Stimulated activated CD4-positive, alpha-beta T cell treated with anti-CD3 and anti-CD28 coated beads, TNF-alpha, amount 100 ng/mL, for 48 hours (primary cell): ENCODE data around the gene GOLGA1.
"Not testable (repeated sequence)": the region's sequence is repeated elsewhere in the genome, so short reads cannot be mapped to it uniquely, and the experiment has no call there.

ENCODE experiments used
- DNase-seq, 3 donors: peaks; one replicate each; pipeline ENCODE4 v3.0.0-alpha.2; 2020; ENCODE audit warnings: low read depth in 3 of 3

Gene GOLGA1

DNA sequence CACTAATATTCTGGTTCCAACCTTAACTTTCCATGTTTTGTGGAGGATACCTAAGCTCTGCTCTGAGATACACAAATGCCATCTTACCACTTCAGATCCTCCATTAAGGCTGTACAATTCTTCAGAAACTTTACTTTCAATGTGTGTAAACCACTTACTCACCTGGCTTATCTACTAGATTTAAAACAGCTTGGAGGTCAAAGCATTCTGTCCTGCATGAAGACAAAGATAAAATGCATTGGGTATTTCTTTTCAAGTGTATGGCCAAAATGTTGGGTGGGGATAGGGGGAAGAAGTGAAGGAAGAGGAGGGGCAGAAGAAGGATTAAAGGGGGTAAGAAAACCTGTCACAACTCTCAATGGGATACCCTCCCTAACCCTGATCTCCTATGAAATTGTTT is 939 bp downstream of the GOLGA1 start:
- DNase-seq = no peak

DNA sequence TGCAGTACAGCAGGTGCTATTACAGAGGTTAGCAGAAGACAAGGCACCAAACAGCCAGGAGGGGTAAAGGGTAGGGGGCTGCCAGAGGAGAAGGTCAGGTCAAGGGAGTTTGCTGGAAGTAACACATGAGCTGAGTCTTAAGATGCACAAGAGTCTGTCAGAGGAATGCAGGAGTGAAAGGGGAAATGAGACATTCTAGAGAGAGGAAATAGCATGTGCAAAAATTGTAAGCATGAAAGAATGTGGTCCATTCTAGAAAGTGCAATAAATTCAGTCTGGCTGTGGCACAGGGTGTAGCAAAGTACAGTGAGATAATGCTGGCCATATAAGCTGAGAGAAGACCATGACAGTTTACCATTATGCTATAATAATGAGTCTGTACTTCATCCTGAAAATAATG is 6.6 kb downstream of the GOLGA1 start:
- no peak for DNase-seq

DNA sequence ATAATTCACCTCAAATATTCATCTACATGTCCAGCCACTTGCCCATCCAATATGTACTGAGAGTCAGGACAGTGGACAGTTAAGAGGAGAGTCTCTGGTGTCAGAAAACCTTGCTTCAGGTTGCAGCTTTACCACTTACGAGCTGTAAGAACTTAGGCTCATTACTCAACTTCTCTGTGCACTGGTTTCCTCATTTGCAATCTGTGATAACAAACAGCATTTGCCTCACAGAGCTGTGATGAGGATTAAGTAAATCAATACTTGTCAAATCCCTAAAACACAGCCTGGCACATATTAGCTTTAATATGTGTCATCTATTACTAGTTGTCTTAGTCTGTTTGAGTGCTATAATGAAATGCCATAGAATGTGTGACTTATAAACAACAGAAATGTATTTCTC is 8.6 kb downstream of the GOLGA1 start:
- DNase-seq = no peak

DNA sequence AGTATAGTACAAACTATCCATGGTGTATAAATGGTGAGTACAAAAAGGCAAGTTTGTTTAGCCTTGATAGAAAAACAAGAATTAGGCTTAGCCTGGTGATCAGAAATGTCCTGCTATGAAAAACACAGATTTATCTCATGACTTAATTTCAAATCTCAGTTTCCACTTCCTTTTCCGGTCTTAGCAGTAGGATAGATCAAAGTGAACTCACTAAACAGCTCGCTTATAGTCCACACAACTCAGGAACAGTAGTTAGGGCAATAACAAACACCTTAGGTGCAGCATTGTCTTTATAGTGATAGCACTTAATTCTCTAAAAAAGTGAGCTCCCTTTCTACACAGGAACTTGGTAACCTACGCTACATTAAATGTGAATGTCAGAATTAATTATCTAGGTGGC is 11.4 kb downstream of the GOLGA1 start:
- DNase-seq = no peak

DNA sequence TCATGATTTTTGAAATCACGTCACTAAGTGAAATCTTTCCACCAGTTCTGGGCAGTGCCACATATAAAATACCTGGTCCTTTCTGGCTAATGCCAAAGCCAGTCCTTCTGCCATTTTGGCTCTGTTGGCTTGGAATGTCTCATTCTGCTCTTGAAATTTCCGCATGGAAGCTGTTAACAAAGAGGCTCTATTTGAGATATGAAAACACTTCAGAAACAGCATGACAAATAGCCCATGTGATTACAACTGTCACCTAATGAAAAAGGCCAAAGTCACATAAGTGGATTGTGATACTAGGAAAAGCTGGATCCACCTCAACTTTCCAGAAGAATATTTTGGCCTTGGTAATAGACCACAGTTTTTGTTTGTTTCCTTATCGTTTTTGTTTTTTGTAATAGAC is 12.8 kb downstream of the GOLGA1 start:
- DNase-seq = no peak

DNA sequence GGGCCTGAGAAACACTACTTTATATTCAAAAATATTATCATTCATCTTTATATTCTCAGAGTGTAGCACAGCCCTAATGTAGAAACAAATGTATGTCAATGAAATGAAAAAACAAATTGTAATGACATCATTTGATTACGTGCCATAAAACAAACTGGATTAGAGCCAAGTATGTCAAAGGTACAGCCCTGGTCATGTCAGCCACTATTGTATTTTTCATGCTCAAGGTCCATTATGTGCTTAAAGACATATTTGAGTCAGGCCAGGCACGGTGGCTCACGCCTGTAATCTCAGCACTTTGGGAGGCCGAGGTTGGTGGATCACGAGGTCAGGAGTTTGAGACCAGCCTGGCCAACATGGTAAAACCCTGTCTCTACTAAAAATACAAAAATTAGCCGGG is 20.5 kb downstream of the GOLGA1 start:
- DNase-seq = not testable (repeated sequence)

DNA sequence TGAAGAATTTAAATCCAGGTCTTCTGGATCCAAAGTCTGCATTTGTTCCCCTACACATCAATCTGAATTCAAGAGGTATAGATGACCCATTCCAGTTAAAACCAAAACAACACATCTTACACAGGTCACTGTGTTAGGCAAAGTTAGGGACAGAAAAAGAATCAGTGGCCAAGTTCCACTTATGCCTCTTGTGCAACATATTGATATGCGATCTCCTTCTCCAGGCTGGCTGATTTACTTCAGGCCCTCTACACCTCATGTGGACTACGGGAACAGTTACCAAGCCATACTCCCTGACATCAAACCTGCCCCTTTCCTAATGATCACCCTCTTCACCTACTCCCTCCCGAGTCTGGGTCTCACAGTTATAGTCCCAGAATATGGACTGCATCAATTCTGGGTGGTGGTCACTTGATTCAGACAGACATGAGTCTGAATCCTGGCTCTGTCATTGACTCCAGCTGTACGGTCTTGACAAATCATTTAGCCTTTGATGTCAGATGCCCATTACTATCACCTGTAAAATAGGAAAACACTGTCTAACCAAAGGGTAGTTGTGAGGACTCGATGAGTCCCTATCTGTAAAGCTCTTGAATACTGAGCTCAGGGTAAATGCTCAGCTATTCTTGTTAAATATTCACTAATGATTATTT is 26.0 kb downstream of the GOLGA1 start:
- DNase-seq = no peak

DNA sequence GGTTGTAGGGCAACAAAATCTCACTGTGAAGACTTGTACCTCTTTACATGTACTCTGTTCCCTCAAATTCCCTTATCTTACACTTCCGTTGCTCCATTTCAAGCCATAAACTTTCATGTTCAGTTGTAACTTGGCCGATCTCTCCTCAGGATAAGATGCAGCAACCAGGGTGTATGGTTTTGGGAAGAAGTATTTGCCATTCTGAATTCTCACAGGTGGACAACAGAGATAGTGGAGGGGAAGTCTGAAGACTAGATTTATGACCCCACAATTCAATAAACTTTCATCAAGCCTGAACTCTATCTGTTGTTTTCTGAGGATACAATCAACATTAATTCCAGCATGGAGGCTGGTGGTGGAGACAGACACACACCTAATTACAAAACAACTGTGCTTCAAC is 27.5 kb downstream of the GOLGA1 start:
- DNase-seq = no peak

DNA sequence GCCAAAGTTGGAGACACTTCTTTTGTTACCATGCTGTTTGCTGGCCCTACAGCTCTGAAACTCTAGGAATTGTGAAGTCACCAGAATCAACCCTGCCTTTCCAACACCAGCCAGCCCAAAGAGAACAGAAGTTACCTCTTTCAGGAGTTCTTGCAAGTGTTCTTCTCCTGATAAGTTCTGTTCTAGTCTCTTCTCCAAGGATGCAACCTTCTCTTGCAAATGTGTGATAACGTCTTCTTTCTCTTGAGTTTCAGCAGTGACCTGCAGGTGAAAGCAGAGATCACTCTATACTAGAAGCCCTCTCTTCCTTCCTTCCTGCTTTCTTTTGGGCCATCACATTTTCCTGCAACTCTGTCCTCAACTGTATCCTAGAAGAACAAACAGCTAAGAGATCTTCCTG is 29.1 kb downstream of the GOLGA1 start:
- DNase-seq = no peak

DNA sequence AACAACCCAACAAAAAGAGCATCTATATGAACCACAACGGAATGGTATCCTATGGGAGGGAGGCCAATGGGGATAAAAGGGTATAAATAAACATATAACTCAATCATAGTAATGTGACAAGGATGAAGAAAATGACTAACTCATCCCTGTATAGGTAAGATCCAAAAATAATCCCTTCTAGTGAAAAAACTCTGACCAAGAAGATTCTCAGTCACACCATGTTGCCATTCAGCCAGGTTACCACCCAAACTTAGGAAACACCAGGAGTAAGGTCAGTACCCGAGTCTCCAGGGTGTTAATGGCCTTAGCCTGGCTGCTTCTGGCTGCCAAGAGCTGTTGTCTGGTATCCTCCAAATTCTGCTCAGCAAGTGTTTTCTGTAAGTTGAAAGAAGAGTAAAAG is 32.8 kb downstream of the GOLGA1 start:
- no peak for DNase-seq

DNA sequence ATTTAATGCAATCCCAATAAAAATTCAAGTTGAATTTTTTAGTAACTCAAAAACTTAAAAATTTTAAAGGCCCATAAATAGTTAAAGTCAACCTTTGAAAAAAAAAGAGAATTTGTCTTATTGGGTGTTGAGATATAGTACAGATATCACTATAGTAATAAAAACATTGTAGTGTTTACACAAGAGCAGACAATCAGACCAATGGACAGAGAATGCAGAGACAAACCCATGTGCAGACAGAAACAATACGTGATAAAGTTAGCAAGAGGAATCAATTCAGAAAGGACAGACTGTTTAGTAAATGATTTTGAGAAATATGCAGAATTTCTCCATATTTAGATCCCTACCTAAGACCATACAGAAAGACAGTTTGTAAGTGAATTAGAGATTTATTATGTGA is 33.9 kb downstream of the GOLGA1 start:
- DNase-seq = no peak

DNA sequence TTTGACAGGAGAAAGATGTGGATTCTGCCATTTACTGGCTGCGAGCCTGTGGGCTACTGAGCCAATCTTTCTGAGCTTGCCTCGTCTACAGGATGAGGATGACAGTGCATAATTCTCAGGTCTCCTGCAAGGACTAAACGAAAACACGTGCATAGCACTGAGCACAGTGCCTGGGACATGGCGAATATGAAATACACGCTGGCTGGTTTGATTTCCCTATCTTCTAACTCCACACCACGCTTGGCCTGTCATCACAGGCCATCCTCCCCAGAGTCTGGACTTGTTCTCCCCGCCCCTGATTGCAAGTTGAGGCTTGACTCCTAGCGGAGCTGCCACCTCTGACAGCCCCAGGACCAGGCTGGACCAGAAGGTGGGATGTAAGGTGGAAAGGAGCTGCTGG is 41.0 kb downstream of the GOLGA1 start:
- no peak for DNase-seq

DNA sequence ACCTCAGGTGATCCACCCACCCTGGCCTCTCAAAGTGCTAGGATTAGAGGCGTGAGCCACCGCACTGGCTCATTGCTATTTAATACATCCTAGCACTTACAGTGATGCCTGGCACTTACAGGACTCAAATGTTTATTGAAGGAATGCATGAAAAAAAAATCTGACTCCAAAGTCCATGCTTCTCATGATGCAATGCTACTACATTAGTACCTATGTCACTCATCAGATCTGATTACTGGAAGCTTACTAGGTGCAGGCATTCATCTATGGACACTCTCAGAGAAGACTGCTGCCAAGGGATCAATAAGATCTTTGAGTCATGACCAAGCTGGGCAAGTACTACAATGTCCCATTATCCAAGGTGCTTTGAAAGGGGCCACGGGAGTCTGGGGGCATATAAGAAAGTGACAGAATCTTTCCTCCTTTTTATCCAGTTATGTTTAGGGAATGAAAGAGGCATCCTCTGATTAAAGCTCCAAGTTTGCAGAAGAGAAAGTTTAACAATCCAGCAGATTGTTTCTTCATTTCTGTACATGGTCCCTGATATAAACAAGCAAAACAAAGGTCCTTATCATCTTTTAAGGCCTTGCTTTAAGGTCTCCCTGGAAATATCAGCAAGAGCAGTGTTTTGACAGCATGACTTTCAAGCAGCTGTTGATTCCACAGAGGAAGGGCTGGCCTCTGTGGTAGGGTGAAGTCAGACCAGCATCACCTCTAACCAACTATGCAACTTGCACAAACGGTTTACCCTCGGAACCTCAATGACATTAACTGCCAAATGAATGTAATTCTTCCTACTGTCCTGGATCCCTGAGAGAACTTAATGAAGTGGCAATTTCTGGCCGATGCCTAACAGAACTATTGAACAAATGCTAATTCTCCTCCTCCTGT is 43.1 kb downstream of the GOLGA1 start:
- no peak for DNase-seq

DNA sequence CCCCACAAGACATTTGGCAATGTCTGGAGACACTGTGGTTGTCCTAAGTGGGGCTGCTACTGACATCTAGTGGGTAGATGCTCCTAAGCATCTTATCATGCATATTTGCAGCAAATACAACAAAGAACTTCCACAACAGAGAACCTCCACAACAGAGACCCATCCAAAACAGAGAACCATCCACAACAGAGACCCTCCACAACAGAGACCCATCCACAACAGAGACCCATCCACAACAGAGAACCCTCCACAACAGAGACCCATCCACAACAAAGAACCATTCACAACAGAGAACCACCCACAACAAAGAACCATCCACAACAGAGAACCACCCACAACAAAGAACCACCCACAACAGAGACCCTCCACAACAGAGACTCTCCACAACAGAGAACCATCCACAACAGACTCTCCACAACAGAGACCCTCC is 46.1 kb downstream of the GOLGA1 start:
- peak in 1 of 3 donors; percentile 25 for DNase-seq

DNA sequence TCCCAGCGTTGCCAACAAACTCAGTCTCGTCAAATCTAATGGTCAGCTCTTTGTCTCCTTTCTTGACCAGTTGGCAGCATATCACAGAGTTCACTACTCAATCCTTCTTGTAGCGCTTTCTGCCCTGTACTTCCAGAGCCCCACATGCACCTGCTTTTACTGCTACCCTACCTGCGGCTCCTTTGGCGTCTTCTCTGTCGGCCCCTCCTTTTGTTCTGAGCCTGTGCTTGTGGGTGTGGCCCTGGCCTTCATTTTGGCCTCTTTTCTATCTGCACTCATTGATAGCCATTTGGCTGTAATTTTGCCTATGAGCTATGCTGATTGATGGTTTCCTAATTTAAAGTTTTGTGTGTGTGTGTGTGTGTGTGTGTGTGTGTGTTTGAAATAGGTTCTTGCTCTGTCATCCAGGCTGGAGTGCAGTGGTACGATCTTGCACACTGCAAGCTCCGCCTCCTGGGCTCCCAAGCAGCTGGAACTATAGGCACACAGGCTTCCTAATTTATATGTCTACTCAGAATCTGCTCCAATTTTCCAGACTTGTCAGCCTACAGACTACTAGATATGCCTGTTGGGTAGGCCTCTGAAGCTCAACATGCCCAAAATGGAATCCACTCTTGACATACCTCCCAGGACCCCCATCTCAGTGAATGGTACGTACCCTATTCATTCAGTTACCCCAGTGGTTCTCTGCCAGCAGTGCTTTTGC is 46.7 kb downstream of the GOLGA1 start:
- no peak for DNase-seq

DNA sequence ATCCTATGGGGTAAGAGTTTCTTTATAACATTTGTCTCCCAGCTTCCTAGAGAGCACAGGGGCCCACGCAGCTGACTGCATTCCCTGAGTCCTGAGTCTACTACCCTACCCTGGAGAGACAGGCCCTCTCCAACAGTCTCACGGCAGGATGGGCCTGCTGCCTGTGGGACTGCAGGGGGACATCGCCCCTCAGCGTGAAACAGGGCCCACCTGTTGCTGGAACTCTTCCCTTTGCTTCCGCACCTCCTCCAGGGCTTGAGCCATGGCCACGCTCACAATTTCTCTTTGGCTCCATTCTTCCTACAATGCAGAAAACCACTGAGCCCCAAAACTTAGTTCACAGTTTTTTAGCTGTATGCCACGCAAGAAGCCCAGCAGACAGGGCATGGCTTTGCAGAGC is 50.7 kb downstream of the GOLGA1 start:
- no peak for DNase-seq

DNA sequence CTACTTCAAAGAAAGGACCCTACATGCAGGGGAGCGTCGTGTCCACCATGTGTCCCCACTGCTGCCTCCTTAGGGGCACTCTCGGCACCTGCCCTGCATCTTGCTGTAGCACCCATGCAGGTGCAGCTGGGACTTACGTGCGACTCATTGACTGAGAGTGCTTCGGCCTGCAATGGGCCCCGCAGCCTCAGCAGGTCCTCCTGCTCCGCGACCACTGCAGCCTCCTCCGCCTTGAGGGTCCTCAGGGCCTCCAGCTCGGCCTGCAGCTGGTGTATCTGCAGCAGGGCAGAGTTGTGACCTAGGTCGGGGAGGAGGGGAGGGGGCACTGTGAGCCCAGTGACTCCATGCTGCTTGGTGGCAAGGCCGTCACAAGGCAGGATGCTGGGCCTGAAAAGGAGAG is 51.9 kb downstream of the GOLGA1 start:
- no peak for DNase-seq

DNA sequence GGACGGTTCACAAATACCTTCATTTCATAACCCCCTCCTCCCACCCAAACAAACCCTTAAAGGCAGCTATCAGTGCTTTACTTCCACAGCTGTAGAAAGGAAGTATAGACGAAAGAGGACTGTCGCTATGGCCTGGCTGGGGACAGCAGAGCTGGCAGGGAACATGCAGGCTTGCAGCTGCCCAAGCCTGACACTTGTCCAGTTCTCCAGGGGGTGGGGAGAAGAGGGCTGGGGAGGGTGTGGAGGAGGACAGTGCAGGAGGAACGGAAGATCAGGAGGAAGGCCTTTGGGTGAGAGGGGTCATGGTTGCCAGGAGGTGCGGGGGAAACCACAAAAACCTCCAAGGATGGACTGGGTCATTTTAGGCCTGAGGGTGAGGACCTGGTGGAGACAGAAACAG is 53.1 kb downstream of the GOLGA1 start:
- DNase-seq = no peak

DNA sequence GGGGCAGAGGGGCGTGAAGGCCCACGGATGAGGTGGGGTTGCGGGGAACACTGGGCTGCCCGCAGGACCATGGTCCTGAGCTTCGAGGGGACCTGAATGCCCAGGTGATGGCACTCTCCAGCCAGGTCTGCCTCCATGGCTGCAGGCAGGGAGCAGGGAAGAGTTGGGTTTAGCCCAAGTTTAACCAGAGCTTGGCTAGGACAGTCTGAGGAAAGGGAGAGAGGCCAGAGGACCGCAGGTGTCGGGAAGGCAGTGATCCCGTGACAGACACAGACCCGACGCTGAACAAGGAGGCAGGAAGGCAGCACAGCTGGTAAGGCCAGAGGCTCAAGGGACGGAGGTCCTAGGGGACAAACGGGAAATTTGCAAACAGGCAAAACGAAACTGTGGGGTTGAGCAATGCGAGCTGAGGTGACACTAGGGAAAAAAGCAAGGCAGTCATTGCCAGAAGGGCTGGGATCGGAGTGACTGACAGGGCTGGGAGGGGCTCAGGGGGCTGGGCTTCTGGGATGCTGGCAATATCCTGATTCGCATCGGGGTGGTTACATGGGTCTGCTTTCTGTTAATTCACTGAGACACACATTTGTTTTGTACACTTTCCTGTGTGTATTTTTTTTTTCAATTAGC is 53.9 kb downstream of the GOLGA1 start:
- DNase-seq = no peak

DNA sequence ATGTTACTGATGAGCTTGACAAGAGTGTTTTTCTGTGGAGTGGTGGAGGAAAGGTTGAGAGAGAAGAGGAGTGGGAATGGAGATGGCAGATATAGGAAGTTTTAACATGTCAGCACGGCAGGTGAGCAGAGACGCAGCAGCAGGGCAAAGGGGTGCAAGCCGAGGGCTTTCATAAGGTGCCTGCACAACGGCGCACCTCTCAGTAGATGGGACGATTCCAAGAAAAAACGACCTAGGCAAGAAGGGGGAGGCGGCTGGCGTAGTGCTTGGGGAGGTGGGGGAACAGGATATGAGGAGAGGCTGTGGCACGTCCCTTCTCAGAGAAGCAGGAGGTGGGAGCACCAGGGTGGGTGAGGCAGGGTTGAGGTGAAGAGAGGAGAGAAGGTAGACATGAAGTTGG is 54.4 kb downstream of the GOLGA1 start:
- DNase-seq = no peak

DNA sequence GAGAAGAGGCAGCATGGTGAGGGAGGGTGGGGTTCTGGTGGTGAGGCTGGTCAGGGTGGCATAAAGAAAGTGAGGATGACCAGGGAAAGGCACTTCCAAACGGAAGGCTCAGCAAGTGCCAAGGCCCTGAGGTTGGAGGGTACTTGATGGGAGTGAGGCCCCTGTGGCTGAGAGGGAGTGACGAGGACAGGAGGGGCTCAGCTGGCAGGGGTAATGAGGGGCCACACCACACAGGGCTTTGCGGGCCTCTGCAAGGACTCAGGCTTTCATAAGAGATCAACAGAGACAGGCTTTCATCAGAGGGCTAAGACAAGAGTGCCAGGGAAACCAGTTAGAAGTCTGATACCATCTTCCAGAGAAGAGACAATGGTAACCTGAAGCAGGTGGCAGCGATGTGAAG is 55.3 kb downstream of the GOLGA1 start:
- DNase-seq = no peak

DNA sequence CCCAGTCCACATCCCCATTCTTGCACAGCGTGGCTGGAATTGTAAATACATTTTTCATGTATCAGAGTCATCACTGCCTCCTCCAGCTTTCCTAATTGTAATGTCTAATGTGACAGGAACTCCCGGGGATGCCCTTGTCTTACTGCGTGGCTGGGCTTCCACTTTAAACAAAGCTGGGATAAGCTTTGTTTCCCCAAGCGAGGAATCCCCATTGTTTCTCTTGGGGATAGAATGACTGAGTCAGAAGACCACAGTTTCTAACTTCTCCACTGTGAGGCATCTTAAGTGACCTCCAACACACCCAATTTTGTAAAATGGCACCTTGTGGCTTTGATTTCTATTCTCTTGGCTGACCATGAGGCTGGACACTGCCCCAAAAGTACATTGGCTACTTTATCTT is 56.5 kb downstream of the GOLGA1 start:
- no peak for DNase-seq
